Activated CD8-positive, alpha-beta memory T cell treated with anti-CD3 and anti-CD28 coated beads, Interleukin-2, amount 50 U/mL, for 24 hours (primary cell): ENCODE data around the gene MYZAP.

Source experiments
- DNase-seq: peaks from one replicate; pipeline ENCODE4 v3.0.0-alpha.2; 2020; ENCODE audit errors: extremely low read depth

The MYZAP gene, protein sequence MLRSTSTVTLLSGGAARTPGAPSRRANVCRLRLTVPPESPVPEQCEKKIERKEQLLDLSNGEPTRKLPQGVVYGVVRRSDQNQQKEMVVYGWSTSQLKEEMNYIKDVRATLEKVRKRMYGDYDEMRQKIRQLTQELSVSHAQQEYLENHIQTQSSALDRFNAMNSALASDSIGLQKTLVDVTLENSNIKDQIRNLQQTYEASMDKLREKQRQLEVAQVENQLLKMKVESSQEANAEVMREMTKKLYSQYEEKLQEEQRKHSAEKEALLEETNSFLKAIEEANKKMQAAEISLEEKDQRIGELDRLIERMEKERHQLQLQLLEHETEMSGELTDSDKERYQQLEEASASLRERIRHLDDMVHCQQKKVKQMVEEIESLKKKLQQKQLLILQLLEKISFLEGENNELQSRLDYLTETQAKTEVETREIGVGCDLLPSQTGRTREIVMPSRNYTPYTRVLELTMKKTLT

GRCh38 chr15:57591822-57592367, at the start of gene MYZAP:
Gene MYZAP (plus strand): TSS chr15:57591904. CDS start chr15:57592035, 131 bp downstream.
- no peak for DNase-seq

DNA sequence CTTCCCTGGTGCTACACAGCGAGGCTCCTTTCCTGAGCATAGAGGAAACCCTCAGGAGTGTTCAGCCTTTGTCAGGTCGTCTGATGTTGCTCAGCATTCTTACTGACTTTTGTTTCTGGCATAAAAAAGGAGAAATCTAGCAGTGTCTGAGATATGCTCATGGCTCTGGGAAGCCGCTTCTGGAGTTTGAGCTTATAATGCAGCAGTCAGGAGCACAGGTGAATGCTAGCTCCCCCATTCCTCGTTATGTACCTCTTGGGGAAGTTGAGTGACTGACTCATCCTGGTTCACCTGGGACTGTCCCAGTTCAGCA, 49.2 kb upstream of the MYZAP start:
- no peak for DNase-seq

GRCh38 chr15:57544848-57545480, 46.7 kb upstream of the MYZAP start:
- no peak for DNase-seq

- no peak for DNase-seq
These were observed 45.7 kb upstream of the MYZAP start for GRCh38 chr15:57545995-57546394.

DNA sequence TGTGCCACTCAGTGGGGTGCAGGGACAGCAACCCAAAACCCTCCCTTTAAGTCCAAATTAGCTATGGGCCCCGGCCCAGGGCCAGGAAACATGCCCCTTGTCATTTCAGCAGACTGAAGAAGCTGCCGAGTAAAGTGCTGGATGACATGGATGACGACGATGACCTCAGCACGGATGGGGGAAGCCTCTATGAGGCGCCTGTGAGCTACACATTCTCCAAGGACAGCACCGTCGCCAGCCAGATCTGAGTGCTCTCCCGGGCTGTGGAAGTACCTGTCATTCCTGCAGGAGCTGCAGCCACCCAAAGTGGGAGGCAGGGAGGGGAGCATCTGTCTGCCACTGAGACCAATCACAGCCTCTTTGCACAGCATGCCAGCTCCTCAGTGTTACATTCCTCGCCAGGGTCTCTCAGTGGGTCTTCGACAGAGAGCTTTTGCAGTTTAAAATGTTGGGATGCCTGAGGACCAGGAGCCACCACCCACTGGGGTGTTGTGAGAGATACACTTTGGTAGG, 44.4 kb upstream of the MYZAP start:
- DNase-seq: no peak

DNA sequence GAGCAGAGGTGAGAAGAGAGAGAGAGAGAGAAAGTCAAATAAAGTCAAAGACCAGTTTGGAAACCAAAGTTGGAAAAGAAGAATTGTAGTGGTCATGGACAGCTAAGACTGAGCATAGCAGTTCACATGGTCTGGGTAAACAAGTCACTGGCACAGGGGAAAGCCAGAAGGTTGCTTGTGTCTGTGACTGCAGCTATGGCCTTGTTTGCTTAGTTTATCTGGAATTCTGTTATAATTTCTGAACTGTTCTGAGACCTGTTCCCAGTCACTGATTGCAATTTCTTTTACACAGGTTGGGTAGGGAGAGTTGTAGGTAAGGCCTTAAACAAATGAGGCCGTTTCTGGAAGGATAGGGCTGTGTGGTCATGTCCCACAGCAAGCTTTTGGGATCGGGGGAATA, 43.4 kb upstream of the MYZAP start:
- no peak for DNase-seq

DNA sequence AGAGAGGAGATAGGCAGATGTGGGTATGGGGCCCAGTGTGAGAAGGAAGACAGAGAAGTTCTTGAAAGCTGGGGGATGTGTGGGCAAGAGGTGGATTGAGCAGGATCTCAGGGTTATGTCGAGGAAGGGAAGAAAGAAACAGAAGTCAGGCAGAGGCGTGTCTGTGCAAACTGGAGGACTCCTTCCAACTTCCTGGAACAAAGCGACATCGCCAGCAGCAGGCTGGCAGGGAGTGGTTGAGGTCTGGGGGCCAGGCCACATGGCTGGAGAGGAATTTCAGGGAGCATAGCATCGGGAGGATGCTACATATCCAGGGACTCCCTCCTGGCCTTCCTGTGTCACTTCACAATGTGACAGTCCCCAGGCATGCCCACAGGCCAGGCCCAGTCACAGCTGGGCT, 42.9 kb upstream of the MYZAP start:
- no peak for DNase-seq

DNA sequence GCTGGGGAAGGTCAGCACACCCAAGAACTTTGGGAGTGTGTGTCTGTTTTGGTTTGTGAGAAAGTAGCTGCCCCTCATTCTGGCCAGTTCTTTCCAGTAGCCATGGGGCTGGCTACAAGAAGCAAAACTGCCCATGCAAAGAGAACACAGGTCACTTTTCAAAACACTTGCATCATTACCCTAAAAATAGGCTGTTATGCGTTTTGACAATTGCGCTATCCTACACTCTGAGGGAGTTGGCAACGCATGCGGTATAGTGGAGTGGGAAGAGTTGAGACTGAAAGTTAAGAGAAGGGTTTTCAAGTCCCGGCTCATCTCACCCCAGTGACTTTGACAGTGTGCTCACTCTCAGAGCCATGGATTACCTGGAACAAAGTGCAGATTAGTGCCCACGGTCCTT, 41.8 kb upstream of the MYZAP start:
- DNase-seq: no peak

DNA sequence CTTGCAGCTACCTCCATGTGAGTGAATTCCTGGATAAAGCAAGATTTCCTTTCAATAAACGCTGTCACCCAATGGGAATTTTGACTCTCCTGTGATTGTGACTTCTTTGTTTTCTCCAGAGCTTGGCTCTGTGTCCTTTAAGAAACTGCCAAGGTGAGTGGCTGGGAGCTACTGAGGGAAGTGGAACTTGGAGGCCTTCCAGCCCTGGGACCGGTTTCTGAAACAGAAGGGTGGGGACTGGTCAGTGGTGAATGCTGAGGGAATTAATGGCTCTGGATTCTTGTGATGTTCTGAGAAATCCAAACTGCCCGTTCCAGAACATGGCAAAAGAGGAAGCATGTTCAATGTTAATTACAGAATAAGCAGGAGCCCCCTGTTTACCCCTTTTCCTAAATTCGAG, 41.1 kb upstream of the MYZAP start:
- no peak for DNase-seq

DNA sequence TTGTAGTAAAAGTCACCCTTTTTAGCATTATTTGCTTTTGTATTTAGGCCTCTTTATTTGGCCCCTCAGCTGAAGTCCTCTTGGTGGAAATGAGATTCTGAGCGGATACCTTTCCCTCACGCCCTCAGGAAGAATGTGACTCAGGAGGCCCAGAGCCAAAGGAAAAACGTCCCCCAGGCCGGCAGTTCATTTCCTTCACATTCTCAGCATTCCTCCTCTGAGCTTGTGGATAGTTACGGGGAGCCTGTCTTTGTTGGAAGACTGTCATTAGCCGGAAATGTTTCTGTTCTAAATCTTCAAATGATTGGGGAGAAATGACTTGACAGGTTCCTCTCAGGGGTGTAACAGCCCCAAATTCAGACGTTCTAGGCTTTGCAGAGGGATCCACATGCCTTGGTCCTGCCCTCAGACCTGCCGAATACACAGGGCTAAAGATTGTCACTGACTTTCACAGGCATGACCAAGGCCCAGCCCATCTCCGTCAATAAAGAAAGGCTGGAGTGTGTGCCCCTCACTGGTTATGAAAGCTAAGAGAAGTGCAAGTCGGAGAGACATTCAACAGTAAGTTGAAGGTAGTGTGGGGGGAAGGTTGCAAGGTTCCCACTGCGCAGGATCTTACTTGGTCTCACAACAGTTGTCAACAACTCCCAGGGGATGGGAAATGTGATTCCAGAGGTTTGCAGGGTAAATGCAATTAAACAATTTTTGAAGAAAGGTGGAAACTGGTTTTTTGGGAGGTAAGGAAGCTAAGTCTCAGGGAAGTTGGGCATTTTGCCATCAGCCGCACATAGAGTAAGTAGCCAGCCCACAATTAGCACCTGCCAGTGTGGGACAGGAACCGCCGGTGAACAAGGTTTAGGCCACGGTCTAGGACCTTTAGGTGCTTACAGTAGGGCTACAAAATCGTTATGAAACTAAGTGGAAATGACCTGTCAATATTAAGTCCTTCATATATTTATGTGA, 39.7 kb upstream of the MYZAP start:
- no peak for DNase-seq

GRCh38 chr15:57552678-57553334, 38.9 kb upstream of the MYZAP start:
- no peak for DNase-seq

DNA sequence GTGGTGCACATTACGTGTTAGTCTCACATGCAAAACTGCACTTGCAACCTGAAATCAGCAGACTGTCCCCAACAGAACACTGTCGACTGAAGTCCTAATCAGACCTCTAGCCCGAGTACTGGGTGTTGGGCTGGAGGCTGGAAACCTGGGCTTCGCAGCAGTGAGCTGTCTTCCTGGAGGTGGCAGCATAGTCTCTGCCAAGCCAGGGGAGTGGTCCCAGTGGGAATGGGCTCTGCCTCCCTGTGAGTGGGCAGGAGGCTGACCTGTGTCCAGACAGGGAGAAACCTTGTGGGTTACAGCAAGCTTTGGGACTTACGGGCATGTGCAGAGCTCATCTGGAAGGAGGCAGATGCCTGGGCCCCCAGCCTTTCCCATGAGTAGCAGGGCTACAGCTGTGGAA, 38.2 kb upstream of the MYZAP start:
- no peak for DNase-seq

DNA sequence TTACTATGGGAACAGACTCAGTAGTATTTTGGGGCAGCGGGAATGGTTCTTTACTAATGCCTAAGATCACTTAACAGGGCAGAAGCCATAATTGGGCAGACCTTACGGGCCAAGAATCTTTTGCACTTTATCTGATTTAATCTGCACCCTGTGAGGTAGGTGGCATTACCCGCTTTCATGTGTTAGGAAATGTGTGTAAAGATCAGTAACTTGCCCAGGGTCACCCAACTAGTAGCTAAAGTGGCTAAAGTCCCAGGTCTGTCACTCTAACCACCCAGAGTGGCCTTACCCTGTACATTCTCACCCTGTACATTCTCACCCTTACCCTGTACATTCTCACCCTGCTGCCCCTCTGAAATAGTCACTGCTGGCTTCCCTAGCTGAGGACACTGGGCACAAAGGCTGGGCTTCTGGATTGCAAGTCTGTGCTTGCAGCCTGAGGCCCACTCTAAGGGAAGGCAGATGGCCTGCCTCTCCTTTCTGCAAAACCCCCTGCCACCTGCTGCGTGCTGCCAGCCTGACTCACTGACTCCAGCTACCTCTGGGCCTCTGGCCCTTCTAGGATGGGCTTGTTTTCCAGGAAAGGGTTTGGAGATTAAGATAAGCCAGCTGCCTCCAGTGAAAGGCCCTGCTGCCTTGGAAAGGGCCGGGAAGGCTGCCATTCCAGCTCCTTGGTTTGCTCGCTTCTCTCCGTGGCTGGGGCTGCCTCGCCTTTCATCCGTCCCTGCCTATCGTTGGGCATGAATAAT, 37.5 kb upstream of the MYZAP start:
- no peak for DNase-seq

- DNase-seq: no peak
These were observed 36.9 kb upstream of the MYZAP start for GRCh38 chr15:57554812-57555179.

GRCh38 chr15:57555270-57555669, 36.4 kb upstream of the MYZAP start:
- no peak for DNase-seq

DNA sequence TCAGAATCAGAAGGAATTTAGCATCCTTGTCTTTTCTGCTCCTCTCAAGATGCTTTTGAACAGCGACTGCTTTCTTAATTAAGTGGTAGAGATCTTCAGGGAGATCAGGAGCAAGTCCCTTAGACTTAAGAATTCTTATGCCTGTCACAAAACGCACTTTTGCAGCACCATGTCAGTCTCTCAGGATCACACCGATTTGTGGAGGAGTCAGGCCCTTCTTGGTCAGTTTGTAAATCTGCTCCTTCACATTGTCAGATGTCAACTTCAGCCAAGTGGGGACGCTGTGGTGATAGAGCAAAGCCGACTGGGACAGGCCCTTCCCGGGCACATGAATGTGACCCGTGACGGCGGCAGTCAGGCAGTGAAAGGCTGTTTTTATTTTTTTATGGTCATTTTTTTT, 35.7 kb upstream of the MYZAP start:
- no peak for DNase-seq

DNA sequence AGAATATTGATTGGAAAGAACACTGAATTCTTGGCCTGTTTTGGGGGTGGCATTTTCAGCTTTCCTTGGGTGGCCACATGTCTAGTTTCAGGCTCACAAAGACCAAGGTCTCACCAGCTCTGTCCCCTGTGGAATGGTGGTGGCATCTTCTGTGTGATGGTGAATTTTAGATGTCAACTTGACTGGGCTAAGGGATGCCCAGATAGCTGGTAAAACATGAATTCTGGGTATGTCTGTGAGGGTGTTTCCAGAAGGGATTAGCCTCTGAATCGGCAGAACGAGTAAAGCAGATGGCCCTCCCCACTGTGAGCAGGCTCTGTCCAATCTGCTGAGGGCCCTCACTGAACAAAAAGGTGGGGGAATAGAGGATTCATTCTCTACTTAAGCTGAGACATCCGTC, 34.4 kb upstream of the MYZAP start:
- DNase-seq: no peak

- DNase-seq: no peak
These were observed 33.9 kb upstream of the MYZAP start for GRCh38 chr15:57557810-57558209.

- peak; percentile 33 for DNase-seq
These were observed 31.8 kb upstream of the MYZAP start for GRCh38 chr15:57559875-57560274.

DNA sequence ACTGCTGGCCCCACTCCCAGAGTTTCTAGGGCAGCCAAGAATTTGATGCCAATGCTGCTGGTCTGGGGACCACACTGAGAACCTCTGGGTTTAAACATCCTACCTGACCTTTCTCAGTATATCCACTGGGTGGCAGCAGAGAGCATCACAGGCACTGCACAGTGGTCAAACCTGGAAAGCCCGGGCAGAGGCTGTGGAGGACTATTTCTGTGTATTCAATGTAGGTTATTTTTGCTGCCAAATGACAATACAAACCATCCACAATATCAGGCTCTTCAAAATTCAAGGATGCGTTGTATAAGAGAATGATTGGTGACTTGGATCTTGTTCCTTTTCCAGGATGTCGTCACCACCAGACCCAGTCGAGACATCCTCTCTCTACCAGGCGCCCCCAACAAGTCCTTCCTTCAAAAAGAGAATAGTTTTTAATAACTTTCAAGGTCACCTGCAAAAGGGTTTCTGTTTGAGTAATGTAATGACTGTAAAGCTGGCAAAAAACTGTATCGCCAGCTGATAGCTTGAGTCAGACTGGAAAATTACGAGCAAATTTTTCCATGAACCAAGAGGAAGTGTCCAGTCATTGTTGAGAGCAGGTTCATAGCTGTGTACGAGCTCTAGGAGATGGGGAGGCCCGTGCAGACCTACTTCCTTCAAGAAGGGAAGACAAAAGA, 30.5 kb upstream of the MYZAP start:
- peak; percentile 21 for DNase-seq
